MM.1S (cell line): ENCODE results near the gene POLD2.
"Not testable (repeated sequence)": the region's sequence is repeated elsewhere in the genome, so short reads cannot be mapped to it uniquely, and the experiment has no call there.

Experiments
- DNase-seq: peaks from one replicate; pipeline ENCODE4 v3.0.0-alpha.2; 2015
- H2AFZ ChIP-seq: fragments of 300-600 bp; sonication (generic); 2 replicates; pipeline ENCODE4 v1.6.0; 2016; ENCODE audit warnings: antibody characterized with exemption, low read length
- H3F3A ChIP-seq: fragments of 300-600 bp; sonication (generic); 2 replicates; pipeline ENCODE4 v1.6.1; 2016; ENCODE audit warnings: mild to moderate bottlenecking, antibody characterized with exemption, low read length, moderate library complexity, mixed read lengths; ENCODE audit not compliant: insufficient read depth
- H3K27ac ChIP-seq: fragments of 300-600 bp; sonication (generic); 2 replicates; pipeline ENCODE4 v1.5.1; 2016; ENCODE audit warnings: mild to moderate bottlenecking, low read length
- H3K27me3 ChIP-seq: fragments of 300-600 bp; sonication (generic); replicated peaks from 2 replicates; pipeline ENCODE4 v1.6.0; 2016; ENCODE audit warnings: low read length; ENCODE audit not compliant: insufficient read depth
- H3K36me3 ChIP-seq: fragments of 300-600 bp; sonication (generic); replicated peaks from 2 replicates; pipeline ENCODE4 v1.6.1; 2016; ENCODE audit warnings: mild to moderate bottlenecking, low read length, mixed read lengths; ENCODE audit not compliant: insufficient read depth
- H3K4me1 ChIP-seq: fragments of 300-600 bp; sonication (generic); 2 replicates; pipeline ENCODE4 v1.6.1; 2016; ENCODE audit warnings: low read length, mixed read lengths
- H3K4me2 ChIP-seq: fragments of 300-600 bp; sonication (generic); 2 replicates; pipeline ENCODE4 v1.6.0; 2016; ENCODE audit warnings: low read depth, low read length
- H3K4me3 ChIP-seq: fragments of 300-600 bp; sonication (generic); 2 replicates; pipeline ENCODE4 v1.5.1; 2016; ENCODE audit warnings: low read length, mixed read lengths
- H3K79me2 ChIP-seq: fragments of 300-600 bp; sonication (generic); 2 replicates; pipeline ENCODE4 v1.6.1; 2016; ENCODE audit warnings: mixed run types, low read length, mixed read lengths
- H3K9ac ChIP-seq: fragments of 300-600 bp; sonication (generic); 2 replicates; pipeline ENCODE4 v1.6.1; 2016; ENCODE audit warnings: low read length, mixed read lengths
- H3K9me2 ChIP-seq: fragments of 300-600 bp; sonication (generic); replicated peaks from 2 replicates; pipeline ENCODE4 v1.6.1; 2016; ENCODE audit warnings: mild to moderate bottlenecking, low read length, mixed read lengths; ENCODE audit not compliant: insufficient read depth
- H3K9me3 ChIP-seq: fragments of 300-600 bp; sonication (generic); replicated peaks from 2 replicates; pipeline ENCODE4 v1.6.1; 2016; ENCODE audit warnings: mild to moderate bottlenecking, low read length, mixed read lengths; ENCODE audit not compliant: insufficient read depth
- H4K20me1 ChIP-seq: fragments of 300-600 bp; sonication (generic); 2 replicates; pipeline ENCODE4 v1.6.1; 2016; ENCODE audit warnings: mild to moderate bottlenecking, low read length, moderate library complexity, mixed read lengths; ENCODE audit not compliant: insufficient read depth
- CTCF ChIP-seq: fragments of 300-600 bp; sonication (generic); IDR thresholded peaks from 2 replicates; pipeline ENCODE4 v1.5.1; 2016; ENCODE audit warnings: antibody characterized with exemption, low read length, mixed read lengths
- EZH2 ChIP-seq: fragments of 300-600 bp; sonication (generic); optimal IDR thresholded peaks from 2 replicates; pipeline ENCODE3; 2017; ENCODE audit warnings: low read depth, mild to moderate bottlenecking, antibody characterized with exemption, low read length, mixed read lengths
- EZH2phosphoT487 ChIP-seq: fragments of 300-600 bp; sonication (generic); IDR thresholded peaks from 2 replicates; pipeline ENCODE4 v1.6.1; 2018; ENCODE audit warnings: antibody characterized with exemption, low read length

POLD2 gene

GRCh38 chr7:44128721-44129582 is 5.6 kb upstream of the POLD2 start:
- Histone ChIP-seq H3K9ac (no peak overlapping the region), H3K4me3 (no peak overlapping the region), H3K27ac (no peak overlapping the region), H3K36me3 (no peaks in the 10 kb centered on the region), H3F3A (no peaks in the 10 kb centered on the region), H4K20me1 (no peaks in the 10 kb centered on the region), H3K79me2 (no peaks in the 10 kb centered on the region), H3K4me1 (0 out of 2 replicates have a peak, but pooled peaks cover under 1% of the 10 kb centered on the region), H3K9me3 (no peaks in the 10 kb centered on the region), H2AFZ (no peak overlapping the region), H3K9me2 (no peaks in the 10 kb centered on the region), H3K27me3 (no peaks in the 10 kb centered on the region), H3K4me2 (no peak overlapping the region)
- no peak for DNase-seq
- TF ChIP-seq CTCF (no peak), EZH2phosphoT487 (no peak), EZH2 (no peak)

DNA sequence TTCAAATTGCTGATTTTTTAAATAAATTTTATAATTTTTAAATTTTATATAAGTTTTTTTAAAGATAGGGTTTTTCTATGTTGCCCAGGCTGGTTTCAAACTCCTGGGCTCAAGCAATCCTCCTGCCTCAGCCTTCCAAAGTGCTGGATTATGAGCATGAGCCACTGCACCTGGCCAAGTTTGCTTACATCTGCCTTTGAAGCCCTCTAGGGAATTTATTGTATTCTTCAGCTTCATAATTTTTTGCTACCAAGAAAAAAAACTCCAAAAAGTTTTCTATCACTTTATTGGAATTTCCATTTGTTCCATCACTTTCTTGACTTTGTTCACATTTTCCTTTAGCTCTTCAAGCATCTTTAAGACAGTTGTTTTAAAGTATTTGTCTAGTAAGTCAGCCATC is 3.8 kb upstream of the POLD2 start:
- H3K27ac ChIP-seq: no peak overlapping the region
- H3K9me2 ChIP-seq: no peaks in the 10 kb centered on the region
- H3K9ac ChIP-seq: no peak overlapping the region
- no peak overlapping the region for H3K4me2 ChIP-seq
- DNase-seq: no peak
- peaks cover 5% of the 10 kb centered on the region for H3K4me1 ChIP-seq
- no peak overlapping the region for H2AFZ ChIP-seq
- H3K79me2 ChIP-seq: peaks cover 11% of the 10 kb centered on the region
- H3K9me3 ChIP-seq: no peaks in the 10 kb centered on the region
- no peaks in the 10 kb centered on the region for H3K27me3 ChIP-seq
- no peaks in the 10 kb centered on the region for H4K20me1 ChIP-seq
- no peaks in the 10 kb centered on the region for H3F3A ChIP-seq
- TF ChIP-seq EZH2phosphoT487 (no peak), CTCF (no peak), EZH2 (no peak)
- H3K4me3 ChIP-seq: no peak overlapping the region
- H3K36me3 ChIP-seq: no peaks in the 10 kb centered on the region

DNA sequence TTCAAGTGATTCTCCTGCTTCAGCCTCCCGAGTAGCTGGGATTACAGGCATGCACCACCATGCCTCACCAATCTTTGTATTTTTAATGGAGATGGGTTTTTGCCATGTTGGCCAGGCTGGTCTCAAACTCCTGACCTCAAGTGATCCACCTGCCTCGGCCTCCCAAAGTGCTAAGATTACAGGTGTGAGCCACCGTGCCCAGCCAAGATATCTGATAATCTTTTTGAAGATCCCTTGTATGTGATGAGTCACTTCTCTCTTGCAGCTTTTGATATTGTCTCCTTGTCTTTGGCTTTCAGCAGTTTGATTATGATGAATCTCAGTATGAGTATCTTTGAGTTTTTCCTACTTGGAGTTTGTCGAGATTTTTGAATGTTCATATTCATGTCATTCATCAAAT is 3.2 kb upstream of the POLD2 start:
- DNase-seq, H3K27me3 ChIP-seq, H3F3A ChIP-seq, H3K9ac ChIP-seq, H4K20me1 ChIP-seq, H3K4me2 ChIP-seq, H3K9me3 ChIP-seq, H2AFZ ChIP-seq, H3K9me2 ChIP-seq, H3K4me3 ChIP-seq, H3K27ac ChIP-seq, H3K36me3 ChIP-seq: not testable (repeated sequence)
- Histone ChIP-seq H3K79me2 (peaks cover 17% of the 10 kb centered on the region), H3K4me1 (peaks cover 11% of the 10 kb centered on the region)

DNA sequence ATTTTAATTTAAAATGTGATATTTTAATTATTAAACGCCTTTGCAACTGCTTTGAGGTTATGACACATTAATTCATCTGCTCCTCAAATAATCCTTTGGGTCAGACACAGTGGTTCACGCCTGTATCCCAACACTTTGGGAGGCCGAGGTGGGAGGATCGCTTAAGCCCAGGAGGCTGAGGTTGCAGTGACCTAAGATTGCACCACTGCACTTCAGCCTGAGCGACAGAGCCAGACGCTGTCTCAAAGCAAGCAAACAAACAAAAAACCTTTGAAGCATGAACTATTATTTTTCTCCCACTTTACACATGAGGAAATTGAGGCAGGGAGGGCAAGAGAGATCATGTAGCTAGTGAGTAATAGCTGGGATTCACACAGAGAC is 1.5 kb upstream of the POLD2 start:
- Histone ChIP-seq H3K4me2 (no peak overlapping the region), H2AFZ (no peak overlapping the region), H3K9ac (no peak overlapping the region), H3K27me3 (no peaks in the 10 kb centered on the region), H3F3A (no peaks in the 10 kb centered on the region), H3K4me1 (peaks cover 13% of the 10 kb centered on the region), H3K9me3 (no peaks in the 10 kb centered on the region), H4K20me1 (no peaks in the 10 kb centered on the region), H3K27ac (no peak overlapping the region), H3K36me3 (peaks cover 4% of the 10 kb centered on the region; the same call in 1 of the 2 replicates), H3K4me3 (no peak overlapping the region), H3K79me2 (peaks cover 34% of the 10 kb centered on the region), H3K9me2 (no peaks in the 10 kb centered on the region)
- no peak for TF ChIP-seq EZH2
- no peak for TF ChIP-seq EZH2phosphoT487
- TF ChIP-seq CTCF: no peak
- DNase-seq: no peak
